Omental fat pad (tissue), 4 donors: ENCODE data around the gene PDGFC. TPM values are rescaled to one million over a fixed set of nuclear protein-coding genes. Genes with fewer than 3 reads are reported as not detected.
A peak's percentile ranks its signal among the peaks of the same experiment; 100 is the strongest.

Source experiments
- ATAC-seq: fragments of 150-250 bp; one replicate; pipeline ENCODE4 v1.9.1; 2016; ENCODE audit warnings: mild to moderate bottlenecking, moderate library complexity; ENCODE audit not compliant: low FRiP score
- DNase-seq: peaks from one replicate; pipeline ENCODE4 v3.0.0-alpha.2; 2019; ENCODE audit warnings: low spot score
- CTCF ChIP-seq, 3 donors: fragments of 450-650 bp; IDR thresholded peaks; one replicate each; pipeline ENCODE4 v1.5.1; 2016 to 2017; ENCODE audit warnings: antibody characterized with exemption in 3 of 3, mild to moderate bottlenecking in 3 of 3, moderate library complexity in 2 of 3
- total RNA-seq, 4 donors: library from RNA; depleted of rRNA; stranded (reverse); fragments of >200 nt; gene quantifications; one replicate each; pipeline ENCODE4 v1.1.0, GENCODE V29; 2016

PDGFC gene
- total RNA-seq, 4 donors from 2014 or later, result 22.5 to 38.2 (median 33.1) TPM

- TF ChIP-seq CTCF (IDR thresholded peaks at IDR 0.05), result no peak
- DNase-seq (no peak), ATAC-seq (no peak)
Observed at GRCh38 chr4:156803056-156803455, 168.5 kb downstream of the PDGFC start.

- no peak for TF ChIP-seq CTCF (IDR thresholded peaks at IDR 0.05)
- no peak for ATAC-seq
- no peak for DNase-seq
Observed at GRCh38 chr4:156800463-156800862, 171.1 kb downstream of the PDGFC start.

GRCh38 chr4:156799121-156799589 lies 172.4 kb downstream of the PDGFC start:
- no peak for TF ChIP-seq CTCF (IDR thresholded peaks at IDR 0.05)
- ATAC-seq (peak; percentile 70), DNase-seq (no peak)

- ATAC-seq (no peak), DNase-seq (no peak)
- TF ChIP-seq CTCF (IDR thresholded peaks at IDR 0.05), result no peak
Observed at GRCh38 chr4:156798438-156798837, 173.2 kb downstream of the PDGFC start.

GRCh38 chr4:156797206-156797605 lies 174.4 kb downstream of the PDGFC start:
- ATAC-seq, result no peak
- DNase-seq, result no peak
- TF ChIP-seq CTCF (IDR thresholded peaks at IDR 0.05), result no peak

GRCh38 chr4:156795727-156796126 lies 175.9 kb downstream of the PDGFC start:
- no peak for DNase-seq
- TF ChIP-seq CTCF (IDR thresholded peaks at IDR 0.05), result no peak
- no peak for ATAC-seq

GRCh38 chr4:156794863-156795262 lies 176.7 kb downstream of the PDGFC start:
- ATAC-seq, result no peak
- no peak for DNase-seq
- no peak for TF ChIP-seq CTCF (IDR thresholded peaks at IDR 0.05)
